ENCODE measurements around the gene BMAL1.

- TF ChIP-seq EZH2 (IDR thresholded peaks at IDR 0.05; ENCODE audit: borderline replicate concordance, low read depth, low read length, severe bottlenecking) (no peak), CTCF (IDR thresholded peaks at IDR 0.05; ENCODE audit: borderline replicate concordance, extremely low read depth, low read length, poor library complexity, severe bottlenecking) (no peak)
Measured at GRCh38 chr11:13287681-13288080, 10.1 kb downstream of the BMAL1 start.

Data from DND-41 (cell line).